ENCODE measurements around the gene DUSP14. TPM values are rescaled to one million over a fixed set of nuclear protein-coding genes. Genes with fewer than 3 reads are reported as not detected.

Gene DUSP14
- total and polyA plus RNA-seq, 11 donors, result 9.9 to 39.1 (median 16.5) TPM

GRCh38 chr17:37470181-37470580, 19.5 kb upstream of the DUSP14 start:
- Histone ChIP-seq H3K9me3 (no peaks in the 10 kb centered on the region), H3K36me3 (peaks cover 0 to 100% (median 98%) of the 10 kb centered on the region in 9 donors), H3K27me3 (no peaks in the 10 kb centered on the region), H3K4me1 (no peaks in the 10 kb centered on the region), H3K4me3 (no peak overlapping the region), H3K27ac (no peak overlapping the region)
- intact Hi-C loops (cut with DNase I), result no loop called here
- TF ChIP-seq, protein P1, sequence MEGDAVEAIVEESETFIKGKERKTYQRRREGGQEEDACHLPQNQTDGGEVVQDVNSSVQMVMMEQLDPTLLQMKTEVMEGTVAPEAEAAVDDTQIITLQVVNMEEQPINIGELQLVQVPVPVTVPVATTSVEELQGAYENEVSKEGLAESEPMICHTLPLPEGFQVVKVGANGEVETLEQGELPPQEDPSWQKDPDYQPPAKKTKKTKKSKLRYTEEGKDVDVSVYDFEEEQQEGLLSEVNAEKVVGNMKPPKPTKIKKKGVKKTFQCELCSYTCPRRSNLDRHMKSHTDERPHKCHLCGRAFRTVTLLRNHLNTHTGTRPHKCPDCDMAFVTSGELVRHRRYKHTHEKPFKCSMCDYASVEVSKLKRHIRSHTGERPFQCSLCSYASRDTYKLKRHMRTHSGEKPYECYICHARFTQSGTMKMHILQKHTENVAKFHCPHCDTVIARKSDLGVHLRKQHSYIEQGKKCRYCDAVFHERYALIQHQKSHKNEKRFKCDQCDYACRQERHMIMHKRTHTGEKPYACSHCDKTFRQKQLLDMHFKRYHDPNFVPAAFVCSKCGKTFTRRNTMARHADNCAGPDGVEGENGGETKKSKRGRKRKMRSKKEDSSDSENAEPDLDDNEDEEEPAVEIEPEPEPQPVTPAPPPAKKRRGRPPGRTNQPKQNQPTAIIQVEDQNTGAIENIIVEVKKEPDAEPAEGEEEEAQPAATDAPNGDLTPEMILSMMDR (IDR thresholded peaks at IDR 0.05), result no peak
- TF ChIP-seq POLR2A (IDR thresholded peaks at IDR 0.05), result no peak
- no peak for ATAC-seq
- 90 to 92% (median 91%) methylated on average over 7 of the region's 7 CpGs for WGBS, 4 donors
- DNase-seq, result no peak

- H3K4me1 ChIP-seq, result peaks cover 0 to 31% (median 13%) of the 10 kb centered on the region in 12 donors
- TF ChIP-seq, protein P1 (IDR thresholded peaks at IDR 0.05), result no peak
- TF ChIP-seq POLR2A (IDR thresholded peaks at IDR 0.05), result no peak
- 81 to 94% (median 87%) methylated on average over 1 of the region's 1 CpG for WGBS, 4 donors
- DNase-seq (no peak), ATAC-seq (no peak)
- peak overlapping the region in 8 of 12 donors; percentile 11 to 73 (median 42) for H3K27ac ChIP-seq
- peaks cover 0 to 92% (median 76%) of the 10 kb centered on the region in 9 donors for H3K36me3 ChIP-seq
- H3K27me3 ChIP-seq, result no peaks in the 10 kb centered on the region
- intact Hi-C loops (cut with DNase I), result no loop called here
- no peak overlapping the region for H3K4me3 ChIP-seq
- no peaks in the 10 kb centered on the region for H3K9me3 ChIP-seq
Measured at GRCh38 chr17:37475731-37476420, 13.8 kb upstream of the DUSP14 start.

- DNase-seq (peak in 4 of 5 donors; percentile 29 to 68 (median 44)), ATAC-seq (peak; percentile 84 to 86 (median 84))
- H3K36me3 ChIP-seq, result peaks cover 0 to 85% (median 69%) of the 10 kb centered on the region in 9 donors
- H3K27me3 ChIP-seq, result no peaks in the 10 kb centered on the region
- TF ChIP-seq, protein P1 (IDR thresholded peaks at IDR 0.05), result no peak
- no peak for TF ChIP-seq POLR2A (IDR thresholded peaks at IDR 0.05)
- H3K4me1 ChIP-seq, result peaks cover 0 to 31% (median 13%) of the 10 kb centered on the region in 12 donors
- peak overlapping the region in 11 of 12 donors; percentile 6 to 73 (median 42) for H3K27ac ChIP-seq
- H3K9me3 ChIP-seq, result no peaks in the 10 kb centered on the region
- H3K4me3 ChIP-seq, result no peak overlapping the region
- 43 to 54% (median 50%) methylated on average over 4 of the region's 4 CpGs for WGBS, 4 donors
- intact Hi-C loops (cut with DNase I), result no loop called here
Measured at GRCh38 chr17:37476431-37477120, 13.1 kb upstream of the DUSP14 start.

GRCh38 chr17:37478187-37478586, 11.5 kb upstream of the DUSP14 start:
- WGBS, 4 donors, result 33 to 48% (median 40%) methylated on average over 2 of the region's 2 CpGs
- peaks cover 0 to 36% (median 13%) of the 10 kb centered on the region in 12 donors for H3K4me1 ChIP-seq
- peak overlapping the region in 3 of 12 donors; percentile 6 to 59 (median 49) for H3K27ac ChIP-seq
- H3K36me3 ChIP-seq, result peaks cover 0 to 69% (median 54%) of the 10 kb centered on the region in 9 donors
- H3K4me3 ChIP-seq, result no peak overlapping the region
- TF ChIP-seq POLR2A (IDR thresholded peaks at IDR 0.05), result no peak
- TF ChIP-seq, protein P1 (IDR thresholded peaks at IDR 0.05), result no peak
- intact Hi-C loops (cut with DNase I), result no loop called here
- no peaks in the 10 kb centered on the region for H3K9me3 ChIP-seq
- no peaks in the 10 kb centered on the region for H3K27me3 ChIP-seq
- peak in 3 of 4 donors; percentile 44 to 68 (median 62) for ATAC-seq
- DNase-seq, result peak in 3 of 5 donors; percentile 37 to 69 (median 39)
